H1 (cell line): ENCODE measurements around the gene INSYN2A.

Experiments
- CREB1 ChIP-seq: IDR thresholded peaks from 2 replicates; pipeline ENCODE4 v1.6.1; 2012; ENCODE audit warnings: inconsistent platforms
- EZH2 ChIP-seq: fragments of 200-600 bp; sonication (generic); IDR thresholded peaks from 2 replicates; pipeline ENCODE4 v1.7.1; 2012; ENCODE audit warnings: low read depth, mild to moderate bottlenecking, moderate library complexity, low read length, inconsistent platforms; ENCODE audit not compliant: severe bottlenecking
- KDM1A ChIP-seq: fragments of 200-600, 300-600 bp; sonication (generic); IDR thresholded peaks from 2 replicates; pipeline ENCODE4 v1.7.1; 2016; ENCODE audit warnings: mild to moderate bottlenecking, low read length, borderline replicate concordance
- POLR2A ChIP-seq, 2 experiments: IDR thresholded peaks; 1 replicate in 1 of 2; 2 replicates in 1 of 2; pipeline ENCODE4 v1.6.1; 2011; ENCODE audit warnings: low read depth in 2 of 2, low read length in 2 of 2, mild to moderate bottlenecking in 2 of 2; ENCODE audit errors: control extremely low read depth in 1 of 2
- RNF2 ChIP-seq: fragments of 200-900, 300-1000 bp; sonication (generic); IDR thresholded peaks from 2 replicates; pipeline ENCODE4 v1.7.1; 2016; ENCODE audit warnings: borderline replicate concordance, low read depth, mild to moderate bottlenecking, antibody characterized with exemption, low read length; ENCODE audit not compliant: poor library complexity, severe bottlenecking; ENCODE audit errors: missing control alignments
- SP1 ChIP-seq: IDR thresholded peaks from 2 replicates; pipeline ENCODE4 v1.6.1; 2011; ENCODE audit warnings: low read depth, low read length
- TAF1 ChIP-seq: IDR thresholded peaks from 2 replicates; pipeline ENCODE4 v1.6.1; 2011; ENCODE audit warnings: mild to moderate bottlenecking, low read depth, low read length
- YY1 ChIP-seq: IDR thresholded peaks from 2 replicates; pipeline ENCODE4 v1.6.1; 2011; ENCODE audit warnings: low read depth, mild to moderate bottlenecking, low read length
- TF ChIP-seq, protein P1 (sequence below), 3 experiments: IDR thresholded peaks; 1 replicate in 2 of 3; 2 replicates in 1 of 3; pipeline versions ENCODE4 v1.5.1 to v1.6.1; 2011; ENCODE audit warnings: low read length in 3 of 3, mild to moderate bottlenecking in 3 of 3, inconsistent platforms in 2 of 3, low read depth in 1 of 3, moderate library complexity in 1 of 3; ENCODE audit not compliant: insufficient read depth in 1 of 3; ENCODE audit errors: control extremely low read depth in 1 of 3

DNA sequence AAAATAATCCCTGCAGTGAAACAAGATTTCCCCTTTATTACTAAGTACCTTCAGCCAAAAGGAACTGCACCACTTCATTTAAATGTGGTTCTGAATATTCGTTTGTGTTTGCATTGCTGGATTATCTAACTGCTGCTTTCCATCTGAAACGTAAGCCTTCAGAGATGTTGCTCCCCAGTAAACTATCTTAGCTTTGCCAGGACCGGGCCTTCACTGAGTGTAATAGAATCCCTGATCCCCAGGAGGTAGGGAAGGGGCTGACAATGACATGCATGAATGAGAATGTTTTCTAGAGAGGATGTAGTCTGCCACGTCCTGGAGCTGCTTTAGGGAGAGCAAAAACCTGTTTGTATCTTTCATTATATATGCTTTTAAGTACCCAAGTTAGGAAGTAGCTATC lies 19.5 kb upstream of the INSYN2A start:
- TF ChIP-seq CREB1 (no peak), EZH2 (no peak), YY1 (no peak), TAF1 (no peak), POLR2A (IDR thresholded peaks at IDR 0.05; ENCODE audit: control extremely low read depth in 1 of 2, low read depth in 2 of 2, low read length in 2 of 2) (no peak), SP1 (no peak), KDM1A (no peak), RNF2 (no peak)
- TF ChIP-seq, protein P1, sequence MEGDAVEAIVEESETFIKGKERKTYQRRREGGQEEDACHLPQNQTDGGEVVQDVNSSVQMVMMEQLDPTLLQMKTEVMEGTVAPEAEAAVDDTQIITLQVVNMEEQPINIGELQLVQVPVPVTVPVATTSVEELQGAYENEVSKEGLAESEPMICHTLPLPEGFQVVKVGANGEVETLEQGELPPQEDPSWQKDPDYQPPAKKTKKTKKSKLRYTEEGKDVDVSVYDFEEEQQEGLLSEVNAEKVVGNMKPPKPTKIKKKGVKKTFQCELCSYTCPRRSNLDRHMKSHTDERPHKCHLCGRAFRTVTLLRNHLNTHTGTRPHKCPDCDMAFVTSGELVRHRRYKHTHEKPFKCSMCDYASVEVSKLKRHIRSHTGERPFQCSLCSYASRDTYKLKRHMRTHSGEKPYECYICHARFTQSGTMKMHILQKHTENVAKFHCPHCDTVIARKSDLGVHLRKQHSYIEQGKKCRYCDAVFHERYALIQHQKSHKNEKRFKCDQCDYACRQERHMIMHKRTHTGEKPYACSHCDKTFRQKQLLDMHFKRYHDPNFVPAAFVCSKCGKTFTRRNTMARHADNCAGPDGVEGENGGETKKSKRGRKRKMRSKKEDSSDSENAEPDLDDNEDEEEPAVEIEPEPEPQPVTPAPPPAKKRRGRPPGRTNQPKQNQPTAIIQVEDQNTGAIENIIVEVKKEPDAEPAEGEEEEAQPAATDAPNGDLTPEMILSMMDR (IDR thresholded peaks at IDR 0.05; ENCODE audit: control extremely low read depth in 1 of 3, insufficient read depth in 1 of 3, low read depth in 1 of 3, low read length in 3 of 3): no peak
